Activated naive CD8-positive, alpha-beta T cell treated with anti-CD3 and anti-CD28 coated beads, Interleukin-2, amount 50 U/mL, for 24 hours (primary cell): ENCODE data around the gene CNTNAP2.
"Not testable (repeated sequence)": the region's sequence is repeated elsewhere in the genome, so short reads cannot be mapped to it uniquely, and the experiment has no call there.

ENCODE experiments used
- ATAC-seq: fragments of 150-1000 bp; cut with Tn5 transposase; one replicate; pipeline ENCODE4 v1.10.0; 2021
- DNase-seq: peaks from one replicate; pipeline ENCODE4 v3.0.0; 2021
- H3K27ac Mint-ChIP-seq: one replicate; pipeline ENCODE4 v1.8.0; 2021; ENCODE audit warnings: mild to moderate bottlenecking, mixed read lengths
- H3K27me3 Mint-ChIP-seq: one replicate; pipeline ENCODE4 v1.8.0; 2021; ENCODE audit warnings: mixed read lengths
- H3K36me3 Mint-ChIP-seq: one replicate; pipeline ENCODE4 v1.8.0; 2021; ENCODE audit warnings: low read depth, mixed read lengths
- H3K4me1 Mint-ChIP-seq: one replicate; pipeline ENCODE4 v1.8.0; 2021; ENCODE audit warnings: mixed read lengths
- H3K4me3 Mint-ChIP-seq: one replicate; pipeline ENCODE4 v1.8.0; 2021; ENCODE audit warnings: mild to moderate bottlenecking, moderate library complexity, mixed read lengths
- H3K9me3 Mint-ChIP-seq: one replicate; pipeline ENCODE4 v1.8.0; 2021; ENCODE audit warnings: mixed read lengths

CNTNAP2 gene

DNA sequence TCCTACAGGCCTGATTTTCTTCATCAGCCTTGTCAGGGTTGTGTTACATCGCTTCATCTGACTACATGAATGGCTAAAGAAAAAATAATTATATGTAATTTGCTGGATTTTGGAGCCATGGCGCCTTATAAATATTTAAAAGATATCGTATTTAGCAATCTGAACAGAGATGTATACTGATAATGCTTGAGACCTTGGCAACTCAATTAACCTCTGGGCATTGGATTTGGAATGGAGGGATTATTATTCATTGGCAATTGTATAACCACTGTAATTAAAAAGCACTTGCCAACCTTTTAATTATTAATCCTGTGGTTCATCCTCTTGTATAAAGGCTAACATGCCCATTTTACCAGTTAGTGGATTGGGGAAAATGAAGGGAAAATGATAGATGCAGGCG is 745.1 kb downstream of the CNTNAP2 start:
- Mint-ChIP-seq H3K4me1 (no peaks in the 10 kb centered on the region), H3K36me3 (no peaks in the 10 kb centered on the region), H3K27me3 (no peaks in the 10 kb centered on the region), H3K9me3 (peaks cover 5% of the 10 kb centered on the region), H3K27ac (no peak overlapping the region), H3K4me3 (no peak overlapping the region)
- ATAC-seq (no peak), DNase-seq (no peak)

DNA sequence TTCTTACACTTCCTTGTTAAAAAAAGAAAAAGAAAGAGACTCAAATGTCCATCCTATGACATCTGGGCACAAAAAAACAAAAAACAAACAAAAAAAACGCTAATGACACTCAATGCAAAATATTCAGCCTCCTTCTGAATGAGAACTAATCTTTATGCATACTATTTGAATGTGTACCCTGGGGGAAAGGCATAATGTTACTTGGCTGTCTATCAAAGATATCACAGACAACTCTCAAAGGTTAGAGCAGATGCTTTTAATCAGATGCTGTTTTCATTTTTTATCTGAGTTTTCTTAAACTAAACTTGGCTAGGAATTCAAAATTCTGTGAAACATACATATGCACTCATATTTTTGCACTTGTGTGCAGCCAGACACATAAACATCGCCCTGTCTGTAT is 745.8 kb downstream of the CNTNAP2 start:
- peaks cover 7% of the 10 kb centered on the region for H3K9me3 Mint-ChIP-seq
- DNase-seq (no peak), ATAC-seq (no peak)
- no peaks in the 10 kb centered on the region for H3K4me1 Mint-ChIP-seq
- H3K27me3 Mint-ChIP-seq = no peaks in the 10 kb centered on the region
- H3K27ac Mint-ChIP-seq = no peak overlapping the region
- no peaks in the 10 kb centered on the region for H3K36me3 Mint-ChIP-seq
- H3K4me3 Mint-ChIP-seq = no peak overlapping the region

DNA sequence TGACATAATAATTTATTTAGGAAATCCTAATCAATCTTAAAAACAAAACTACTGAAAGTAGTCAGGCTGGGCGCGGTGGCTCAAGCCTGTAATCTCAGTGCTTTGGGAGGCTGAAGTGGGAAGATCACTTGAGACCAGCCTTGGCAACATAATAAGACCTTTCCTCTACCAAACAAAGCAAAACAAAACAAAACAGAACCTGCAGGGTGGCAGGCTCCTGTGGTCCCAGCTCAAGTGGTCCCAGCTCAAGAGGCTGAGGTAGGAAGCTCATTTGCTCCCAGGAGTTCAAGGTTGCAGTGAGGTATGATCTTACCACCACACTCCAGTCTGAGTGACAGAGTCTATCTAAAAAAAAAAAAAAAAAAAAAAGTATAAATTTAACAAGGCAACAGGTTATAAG is 748.0 kb downstream of the CNTNAP2 start:
- no peaks in the 10 kb centered on the region for H3K27me3 Mint-ChIP-seq
- no peak for ATAC-seq
- H3K27ac Mint-ChIP-seq = no peak overlapping the region
- H3K36me3 Mint-ChIP-seq = no peaks in the 10 kb centered on the region
- DNase-seq = no peak
- H3K4me1 Mint-ChIP-seq = no peaks in the 10 kb centered on the region
- peaks cover 8% of the 10 kb centered on the region for H3K9me3 Mint-ChIP-seq
- no peak overlapping the region for H3K4me3 Mint-ChIP-seq

- DNase-seq (no peak), ATAC-seq (no peak)
- no peak overlapping the region for H3K4me3 Mint-ChIP-seq
- H3K4me1 Mint-ChIP-seq = no peaks in the 10 kb centered on the region
- no peaks in the 10 kb centered on the region for H3K27me3 Mint-ChIP-seq
- peaks cover 8% of the 10 kb centered on the region for H3K9me3 Mint-ChIP-seq
- H3K27ac Mint-ChIP-seq = no peak overlapping the region
- H3K36me3 Mint-ChIP-seq = no peaks in the 10 kb centered on the region
Observed at GRCh38 chr7:146865696-146866095, 749.1 kb downstream of the CNTNAP2 start.

GRCh38 chr7:146874722-146875121 is 758.1 kb downstream of the CNTNAP2 start:
- no peaks in the 10 kb centered on the region for H3K36me3 Mint-ChIP-seq
- ATAC-seq = no peak
- H3K4me1 Mint-ChIP-seq = no peaks in the 10 kb centered on the region
- DNase-seq = no peak
- H3K27me3 Mint-ChIP-seq = no peaks in the 10 kb centered on the region
- H3K9me3 Mint-ChIP-seq = peaks cover 28% of the 10 kb centered on the region
- H3K4me3 Mint-ChIP-seq = no peak overlapping the region
- H3K27ac Mint-ChIP-seq = no peak overlapping the region

GRCh38 chr7:146875237-146875785 is 758.7 kb downstream of the CNTNAP2 start:
- Mint-ChIP-seq H3K36me3 (no peaks in the 10 kb centered on the region), H3K27ac (no peak overlapping the region), H3K4me1 (no peaks in the 10 kb centered on the region), H3K4me3 (no peak overlapping the region), H3K9me3 (peaks cover 28% of the 10 kb centered on the region), H3K27me3 (no peaks in the 10 kb centered on the region)
- ATAC-seq (no peak), DNase-seq (no peak)

- Mint-ChIP-seq H3K27me3 (no peaks in the 10 kb centered on the region), H3K27ac (no peak overlapping the region), H3K4me1 (no peaks in the 10 kb centered on the region), H3K36me3 (no peaks in the 10 kb centered on the region), H3K4me3 (no peak overlapping the region), H3K9me3 (peaks cover 26% of the 10 kb centered on the region)
- ATAC-seq (no peak), DNase-seq (no peak)
Observed at GRCh38 chr7:146875981-146876380, 759.4 kb downstream of the CNTNAP2 start.

GRCh38 chr7:146876411-146876810 is 759.8 kb downstream of the CNTNAP2 start:
- peaks cover 25% of the 10 kb centered on the region for H3K9me3 Mint-ChIP-seq
- no peaks in the 10 kb centered on the region for H3K4me1 Mint-ChIP-seq
- no peak for ATAC-seq
- no peak for DNase-seq
- H3K36me3 Mint-ChIP-seq = no peaks in the 10 kb centered on the region
- H3K27ac Mint-ChIP-seq = no peak overlapping the region
- H3K27me3 Mint-ChIP-seq = no peaks in the 10 kb centered on the region
- no peak overlapping the region for H3K4me3 Mint-ChIP-seq

DNA sequence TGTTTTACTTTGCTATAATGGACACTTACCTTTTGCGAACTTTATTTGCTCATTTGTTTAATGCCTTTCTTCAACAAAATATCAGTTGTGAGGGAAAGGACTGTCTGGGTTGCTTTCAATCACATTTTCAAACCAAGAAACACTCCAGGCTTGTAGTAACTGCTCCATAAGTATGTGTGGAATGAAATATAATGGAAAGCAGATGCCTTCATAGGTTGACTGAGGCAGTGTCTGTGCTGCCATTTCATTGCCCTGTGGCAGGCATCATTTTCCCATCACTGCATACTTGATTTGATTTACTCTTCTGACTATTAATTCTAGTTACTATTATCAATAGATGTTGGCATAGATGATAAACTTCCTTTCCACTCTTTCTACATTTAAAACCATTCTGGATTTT is 762.3 kb downstream of the CNTNAP2 start:
- no peak overlapping the region for H3K4me3 Mint-ChIP-seq
- no peaks in the 10 kb centered on the region for H3K27me3 Mint-ChIP-seq
- H3K27ac Mint-ChIP-seq = no peak overlapping the region
- H3K9me3 Mint-ChIP-seq = peaks cover 18% of the 10 kb centered on the region
- no peaks in the 10 kb centered on the region for H3K36me3 Mint-ChIP-seq
- H3K4me1 Mint-ChIP-seq = no peaks in the 10 kb centered on the region
- DNase-seq (no peak), ATAC-seq (no peak)

DNA sequence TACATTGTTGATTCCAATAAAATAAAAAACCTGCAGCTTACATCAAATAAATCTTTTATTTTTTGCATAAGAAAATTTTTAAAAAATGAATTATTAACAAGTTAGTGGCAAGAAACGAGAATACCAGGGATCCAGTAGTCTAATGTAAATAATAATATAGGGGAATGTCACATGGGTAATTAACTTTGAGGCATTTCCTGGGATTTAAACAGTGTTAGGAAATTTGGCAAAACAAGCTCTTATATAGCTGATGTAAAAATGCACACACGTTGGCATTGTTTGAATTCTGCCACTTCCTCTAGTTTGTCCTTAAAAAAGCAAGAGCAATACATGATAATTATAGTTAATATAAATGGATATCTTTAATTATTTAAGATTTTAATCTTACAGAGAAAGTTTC is 768.6 kb downstream of the CNTNAP2 start:
- no peak for DNase-seq
- H3K9me3 Mint-ChIP-seq = peaks cover 9% of the 10 kb centered on the region
- no peaks in the 10 kb centered on the region for H3K36me3 Mint-ChIP-seq

DNA sequence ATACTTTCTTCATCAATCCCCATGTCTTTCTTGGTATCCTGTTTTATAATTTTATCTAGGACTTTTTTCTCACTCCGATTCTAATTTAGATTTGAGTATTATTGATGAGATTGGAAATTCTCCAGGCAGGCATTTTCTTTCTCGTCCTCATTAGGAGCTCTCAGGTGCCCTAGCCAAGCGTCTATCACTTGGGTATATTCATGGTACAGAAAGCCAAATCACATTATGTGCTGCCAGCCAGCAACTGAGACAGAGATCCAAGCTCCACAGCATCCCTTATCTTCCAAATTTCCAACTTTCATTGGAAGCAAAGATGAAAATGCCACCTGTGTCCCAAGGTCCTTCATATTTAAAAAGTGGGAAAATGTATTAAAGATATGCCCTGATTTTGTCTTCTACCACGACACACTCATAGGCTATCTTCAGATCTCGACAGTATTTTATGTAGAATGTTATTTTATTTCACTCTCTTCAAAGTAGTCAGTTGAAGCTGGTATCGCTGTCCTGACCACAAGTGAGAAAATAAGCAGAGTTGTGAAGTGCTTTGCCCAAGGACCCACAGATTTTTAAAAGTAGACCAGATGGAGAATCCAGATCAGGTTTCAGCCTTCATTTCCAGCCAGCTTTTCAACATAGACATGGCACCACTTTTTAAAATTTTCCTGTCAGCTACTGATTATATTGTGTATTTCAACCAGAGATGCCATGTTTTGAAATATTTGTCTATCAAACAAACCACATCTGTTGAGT is 773.4 kb downstream of the CNTNAP2 start:
- ATAC-seq = no peak
- H3K9me3 Mint-ChIP-seq = peaks cover 8% of the 10 kb centered on the region
- no peak overlapping the region for H3K27ac Mint-ChIP-seq
- H3K4me3 Mint-ChIP-seq = no peak overlapping the region
- no peak for DNase-seq
- H3K4me1 Mint-ChIP-seq = no peaks in the 10 kb centered on the region
- H3K27me3 Mint-ChIP-seq = no peaks in the 10 kb centered on the region
- no peaks in the 10 kb centered on the region for H3K36me3 Mint-ChIP-seq

More for the DNA sequence above, 768.6 kb downstream of the CNTNAP2 start:
- no peak overlapping the region for H3K27ac Mint-ChIP-seq
- ATAC-seq = no peak
- no peaks in the 10 kb centered on the region for H3K27me3 Mint-ChIP-seq
- H3K4me3 Mint-ChIP-seq = no peak overlapping the region
- H3K4me1 Mint-ChIP-seq = no peaks in the 10 kb centered on the region

GRCh38 chr7:146892151-146892550 is 775.5 kb downstream of the CNTNAP2 start:
- no peaks in the 10 kb centered on the region for H3K4me1 Mint-ChIP-seq
- ATAC-seq (no peak), DNase-seq (no peak)
- no peaks in the 10 kb centered on the region for H3K27me3 Mint-ChIP-seq
- H3K27ac Mint-ChIP-seq = no peak overlapping the region
- peaks cover 8% of the 10 kb centered on the region for H3K9me3 Mint-ChIP-seq
- no peak overlapping the region for H3K4me3 Mint-ChIP-seq
- no peaks in the 10 kb centered on the region for H3K36me3 Mint-ChIP-seq

DNA sequence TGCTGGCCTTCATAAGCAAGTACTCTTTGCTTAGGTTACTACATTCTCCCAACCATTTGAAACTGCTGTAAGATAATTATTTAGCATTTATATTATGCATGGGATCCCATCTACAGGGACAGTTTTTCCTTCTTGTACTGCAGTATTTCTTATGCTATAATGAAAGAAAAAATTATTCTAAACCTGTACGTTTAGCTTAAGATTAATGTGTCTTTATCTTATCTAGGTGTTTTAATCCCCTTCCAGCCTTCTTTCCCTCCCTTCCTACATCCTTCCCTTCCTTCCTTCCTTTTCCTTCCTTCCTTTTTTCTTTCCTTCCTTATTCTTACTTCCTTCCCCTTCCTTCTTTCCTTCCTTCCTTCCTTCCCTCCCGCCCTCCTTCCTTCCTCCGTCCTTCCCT is 778.3 kb downstream of the CNTNAP2 start:
- H3K36me3 Mint-ChIP-seq = no peaks in the 10 kb centered on the region
- no peaks in the 10 kb centered on the region for H3K4me1 Mint-ChIP-seq
- H3K4me3 Mint-ChIP-seq = no peak overlapping the region
- DNase-seq = no peak
- no peak for ATAC-seq
- H3K27me3 Mint-ChIP-seq = no peaks in the 10 kb centered on the region
- H3K27ac Mint-ChIP-seq = no peak overlapping the region
- peaks cover 8% of the 10 kb centered on the region for H3K9me3 Mint-ChIP-seq

- Mint-ChIP-seq H3K4me1 (no peaks in the 10 kb centered on the region), H3K27me3 (no peaks in the 10 kb centered on the region), H3K36me3 (no peaks in the 10 kb centered on the region), H3K27ac (no peak overlapping the region), H3K9me3 (peaks cover 4% of the 10 kb centered on the region), H3K4me3 (no peak overlapping the region)
- DNase-seq (no peak), ATAC-seq (no peak)
Observed at GRCh38 chr7:146902266-146902665, 785.7 kb downstream of the CNTNAP2 start.

DNA sequence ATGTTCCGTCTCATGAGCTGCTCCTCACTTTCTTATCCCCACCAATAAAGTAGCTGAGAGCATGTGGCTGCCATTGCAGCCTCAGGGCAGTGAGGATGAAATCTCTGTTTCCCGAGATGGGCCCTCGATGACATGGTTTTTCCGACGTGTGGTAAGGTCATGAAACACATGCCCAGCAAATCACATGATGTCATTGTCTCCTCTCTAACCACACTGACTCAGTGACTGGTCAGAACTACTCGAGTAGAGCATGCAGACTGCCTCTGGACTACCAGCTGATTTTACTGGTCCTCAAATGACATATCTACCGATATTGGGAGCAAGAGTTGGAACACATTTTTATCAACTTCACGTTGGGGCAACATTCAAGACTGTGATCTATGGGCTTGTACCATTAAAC is 786.1 kb downstream of the CNTNAP2 start:
- Mint-ChIP-seq H3K27ac (no peak overlapping the region), H3K27me3 (no peaks in the 10 kb centered on the region), H3K4me1 (no peaks in the 10 kb centered on the region), H3K9me3 (peaks cover 4% of the 10 kb centered on the region), H3K4me3 (no peak overlapping the region), H3K36me3 (no peaks in the 10 kb centered on the region)
- no peak for ATAC-seq
- no peak for DNase-seq

DNA sequence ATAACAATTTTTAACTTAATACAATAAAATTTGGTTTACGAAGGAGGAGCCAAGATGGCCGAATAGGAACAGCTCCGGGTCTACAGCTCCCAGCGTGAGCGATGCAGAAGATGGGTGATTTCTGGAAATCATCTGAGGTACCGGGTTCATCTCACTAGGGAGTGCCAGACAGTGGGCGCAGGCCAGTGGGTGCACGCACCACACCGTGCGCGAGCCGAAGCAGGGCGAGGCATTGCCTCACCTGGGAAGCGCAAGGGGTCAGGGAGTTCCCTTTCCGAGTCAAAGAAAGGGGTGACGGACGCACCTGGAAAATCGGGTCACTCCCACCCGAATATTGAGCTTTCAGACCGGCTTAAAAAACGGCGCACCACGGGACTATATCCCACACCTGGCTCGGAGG is 789.1 kb downstream of the CNTNAP2 start:
- not testable (repeated sequence) for ATAC-seq, H3K9me3 Mint-ChIP-seq, H3K27me3 Mint-ChIP-seq

More for the DNA sequence above, 789.1 kb downstream of the CNTNAP2 start:
- H3K27ac Mint-ChIP-seq, H3K4me1 Mint-ChIP-seq, H3K4me3 Mint-ChIP-seq, DNase-seq, H3K36me3 Mint-ChIP-seq: not testable (repeated sequence)
